ENCODE measurements around the gene SHC2. TPM values are rescaled to one million over a fixed set of nuclear protein-coding genes. Genes with fewer than 3 reads are reported as not detected.

The SHC2 gene
- total RNA-seq, 1 experiment from 2014 or later = 1.1 TPM

DNA sequence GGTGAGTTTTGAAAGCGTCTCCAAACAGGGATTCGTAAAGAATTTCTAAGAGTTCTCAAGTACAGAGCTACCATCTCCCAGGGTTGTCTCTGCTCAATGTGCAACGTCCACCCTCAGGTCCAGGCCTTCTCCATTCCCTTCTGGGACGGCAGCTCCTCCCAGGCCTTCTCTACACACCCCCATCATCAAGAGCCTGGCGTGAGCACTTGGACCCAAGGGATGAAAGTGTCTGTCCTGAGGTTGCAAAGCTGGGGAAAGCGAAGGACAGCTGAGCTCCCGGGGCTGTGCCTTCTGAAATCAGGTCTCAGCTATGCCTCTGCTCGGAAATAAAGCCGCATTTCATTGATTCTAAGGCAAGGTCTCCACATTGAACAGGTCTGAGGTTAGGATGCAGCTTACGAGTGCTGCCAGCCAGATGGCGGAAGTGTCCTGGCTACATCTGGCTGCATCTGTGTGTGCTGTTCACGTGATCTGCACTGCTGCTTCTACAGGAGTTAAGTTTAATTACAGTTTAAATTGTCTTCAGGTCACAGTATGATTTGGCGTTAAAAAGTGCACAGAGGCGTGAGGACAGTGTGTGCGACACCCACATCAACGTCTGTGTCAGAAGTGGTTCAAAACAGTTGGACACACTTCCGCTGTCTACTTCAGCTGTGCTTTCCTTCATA, 89.2 kb downstream of the SHC2 start:
- POLR2A ChIA-PET (ENCODE audit: low non-redundant PET) = no interaction called here
- H3K4me1 ChIP-seq (ENCODE audit: insufficient read depth, low read length, poor library complexity, severe bottlenecking) = peaks cover 9% of the 10 kb centered on the region
- H3K9me3 ChIP-seq (ENCODE audit: low read depth, low read length, poor library complexity, severe bottlenecking) = no peaks in the 10 kb centered on the region
- no TSS peak for BruUV-seq (replicated peaks)
- H3K4me3 ChIP-seq (ENCODE audit: low read depth, low read length, poor library complexity, severe bottlenecking) = no peak overlapping the region
- H3K36me3 ChIP-seq (ENCODE audit: insufficient read depth, low read length, poor library complexity, severe bottlenecking) = no peaks in the 10 kb centered on the region
- no peak for DNase-seq (ENCODE audit: low spot score)
- H3K27me3 ChIP-seq (replicated peaks; ENCODE audit: insufficient read depth, low read depth, low read length, poor library complexity) = no peaks in the 10 kb centered on the region
- intact Hi-C loops (cut with micrococcal nuclease; ENCODE audit: unreplicated experiment) = no loop called here
- no peak for TF ChIP-seq EZH2 (IDR thresholded peaks at IDR 0.05; ENCODE audit: borderline replicate concordance, low read depth, low read length, poor library complexity, severe bottlenecking)
- TF ChIP-seq, protein P1, sequence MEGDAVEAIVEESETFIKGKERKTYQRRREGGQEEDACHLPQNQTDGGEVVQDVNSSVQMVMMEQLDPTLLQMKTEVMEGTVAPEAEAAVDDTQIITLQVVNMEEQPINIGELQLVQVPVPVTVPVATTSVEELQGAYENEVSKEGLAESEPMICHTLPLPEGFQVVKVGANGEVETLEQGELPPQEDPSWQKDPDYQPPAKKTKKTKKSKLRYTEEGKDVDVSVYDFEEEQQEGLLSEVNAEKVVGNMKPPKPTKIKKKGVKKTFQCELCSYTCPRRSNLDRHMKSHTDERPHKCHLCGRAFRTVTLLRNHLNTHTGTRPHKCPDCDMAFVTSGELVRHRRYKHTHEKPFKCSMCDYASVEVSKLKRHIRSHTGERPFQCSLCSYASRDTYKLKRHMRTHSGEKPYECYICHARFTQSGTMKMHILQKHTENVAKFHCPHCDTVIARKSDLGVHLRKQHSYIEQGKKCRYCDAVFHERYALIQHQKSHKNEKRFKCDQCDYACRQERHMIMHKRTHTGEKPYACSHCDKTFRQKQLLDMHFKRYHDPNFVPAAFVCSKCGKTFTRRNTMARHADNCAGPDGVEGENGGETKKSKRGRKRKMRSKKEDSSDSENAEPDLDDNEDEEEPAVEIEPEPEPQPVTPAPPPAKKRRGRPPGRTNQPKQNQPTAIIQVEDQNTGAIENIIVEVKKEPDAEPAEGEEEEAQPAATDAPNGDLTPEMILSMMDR (conservative IDR thresholded peaks at IDR 0.05; ENCODE audit: low read depth, low read length) = no peak
- H3K27ac ChIP-seq (ENCODE audit: low read depth, low read length, poor library complexity, severe bottlenecking) = no peak overlapping the region
- CTCF ChIA-PET = interaction anchor here (1.0 kb wide), 1 partner anchor 108 kb away, joined by 4 read pairs; no protein-coding TSS in a partner anchor

DNA sequence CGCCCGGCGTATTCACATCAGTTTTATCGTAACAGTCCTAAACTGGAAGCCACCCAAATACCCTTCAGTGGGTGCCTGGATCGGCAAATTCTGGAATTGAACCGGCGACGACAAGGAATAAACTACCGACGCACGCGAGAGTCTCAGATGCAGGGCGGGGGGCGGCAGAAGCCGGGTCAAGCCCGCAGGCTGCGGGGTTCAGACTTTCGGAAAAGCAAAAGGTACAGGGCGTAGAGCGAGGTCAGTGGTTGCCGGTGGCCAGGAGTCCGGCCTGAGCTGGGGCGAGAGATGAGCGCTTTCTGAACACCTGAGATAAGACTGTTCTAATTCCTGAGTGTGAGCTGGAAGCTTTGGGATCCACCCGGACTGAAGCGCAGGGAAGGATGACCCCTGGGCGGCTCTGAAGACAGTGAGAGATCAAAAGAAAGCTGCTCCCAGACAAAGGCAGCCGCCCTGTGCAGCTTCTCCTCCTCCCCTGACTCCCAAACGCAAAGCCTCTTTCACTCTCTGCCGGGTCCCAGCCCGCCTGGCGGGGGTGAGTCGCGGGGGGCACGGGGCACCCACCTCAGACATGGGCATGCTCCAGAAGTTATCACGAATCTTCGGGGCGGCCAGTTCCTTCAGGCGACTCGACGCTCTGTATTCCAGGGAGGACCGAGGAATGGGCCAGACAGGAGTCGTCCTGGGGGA, 90.0 kb downstream of the SHC2 start:
- H3K9me3 ChIP-seq (ENCODE audit: low read depth, low read length, poor library complexity, severe bottlenecking) = no peaks in the 10 kb centered on the region

DNA sequence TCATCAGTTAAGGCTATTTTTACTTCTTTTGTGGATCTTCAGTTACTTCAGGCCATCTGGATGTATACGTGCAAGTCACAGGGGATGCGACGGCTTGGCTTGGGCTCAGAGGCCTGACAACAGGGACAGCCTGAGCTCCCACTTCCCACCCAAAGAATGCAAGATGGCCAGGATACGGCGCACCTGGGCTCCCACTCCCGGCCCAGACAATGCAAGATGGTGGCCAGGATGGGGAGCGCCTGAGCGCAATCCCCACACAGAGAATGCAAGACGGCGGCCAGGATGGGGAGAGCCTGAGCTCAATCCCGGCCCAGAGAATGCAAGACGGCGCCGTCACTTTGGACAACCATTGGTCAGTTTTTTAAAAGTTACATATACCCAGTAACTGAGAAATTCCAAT, 91.0 kb downstream of the SHC2 start:
- no peak for DNase-seq (ENCODE audit: low spot score)
- Histone ChIP-seq H3K27me3 (replicated peaks; ENCODE audit: insufficient read depth, low read depth, low read length, poor library complexity) (no peaks in the 10 kb centered on the region), H3K4me1 (ENCODE audit: insufficient read depth, low read length, poor library complexity, severe bottlenecking) (peaks cover 9% of the 10 kb centered on the region), H3K27ac (ENCODE audit: low read depth, low read length, poor library complexity, severe bottlenecking) (no peak overlapping the region), H3K4me3 (ENCODE audit: low read depth, low read length, poor library complexity, severe bottlenecking) (no peak overlapping the region), H3K36me3 (ENCODE audit: insufficient read depth, low read length, poor library complexity, severe bottlenecking) (no peaks in the 10 kb centered on the region), H3K9me3 (ENCODE audit: low read depth, low read length, poor library complexity, severe bottlenecking) (no peaks in the 10 kb centered on the region)
- POLR2A ChIA-PET (ENCODE audit: low non-redundant PET) = no interaction called here
- CTCF ChIA-PET = no interaction called here
- no TSS peak for BruUV-seq (replicated peaks)
- TF ChIP-seq EZH2 (IDR thresholded peaks at IDR 0.05; ENCODE audit: borderline replicate concordance, low read depth, low read length, poor library complexity, severe bottlenecking) = no peak
- TF ChIP-seq, protein P1 (conservative IDR thresholded peaks at IDR 0.05; ENCODE audit: low read depth, low read length) = no peak
- intact Hi-C loops (cut with micrococcal nuclease; ENCODE audit: unreplicated experiment) = no loop called here

More for the DNA sequence above, 90.0 kb downstream of the SHC2 start:
- Histone ChIP-seq H3K4me3 (ENCODE audit: low read depth, low read length, poor library complexity, severe bottlenecking) (no peak overlapping the region), H3K27me3 (replicated peaks; ENCODE audit: insufficient read depth, low read depth, low read length, poor library complexity) (no peaks in the 10 kb centered on the region), H3K4me1 (ENCODE audit: insufficient read depth, low read length, poor library complexity, severe bottlenecking) (peaks cover 9% of the 10 kb centered on the region), H3K27ac (ENCODE audit: low read depth, low read length, poor library complexity, severe bottlenecking) (no peak overlapping the region), H3K36me3 (ENCODE audit: insufficient read depth, low read length, poor library complexity, severe bottlenecking) (no peaks in the 10 kb centered on the region)
- no peak for TF ChIP-seq EZH2 (IDR thresholded peaks at IDR 0.05; ENCODE audit: borderline replicate concordance, low read depth, low read length, poor library complexity, severe bottlenecking)
- TF ChIP-seq, protein P1 (conservative IDR thresholded peaks at IDR 0.05; ENCODE audit: low read depth, low read length) = no peak
- no TSS peak for BruUV-seq (replicated peaks)
- POLR2A ChIA-PET (ENCODE audit: low non-redundant PET) = no interaction called here
- CTCF ChIA-PET = no interaction called here
- intact Hi-C loops (cut with micrococcal nuclease; ENCODE audit: unreplicated experiment) = no loop called here
- no peak for DNase-seq (ENCODE audit: low spot score)
